Measurements from ENCODE around the gene ANGEL1.

Gene ANGEL1

DNA sequence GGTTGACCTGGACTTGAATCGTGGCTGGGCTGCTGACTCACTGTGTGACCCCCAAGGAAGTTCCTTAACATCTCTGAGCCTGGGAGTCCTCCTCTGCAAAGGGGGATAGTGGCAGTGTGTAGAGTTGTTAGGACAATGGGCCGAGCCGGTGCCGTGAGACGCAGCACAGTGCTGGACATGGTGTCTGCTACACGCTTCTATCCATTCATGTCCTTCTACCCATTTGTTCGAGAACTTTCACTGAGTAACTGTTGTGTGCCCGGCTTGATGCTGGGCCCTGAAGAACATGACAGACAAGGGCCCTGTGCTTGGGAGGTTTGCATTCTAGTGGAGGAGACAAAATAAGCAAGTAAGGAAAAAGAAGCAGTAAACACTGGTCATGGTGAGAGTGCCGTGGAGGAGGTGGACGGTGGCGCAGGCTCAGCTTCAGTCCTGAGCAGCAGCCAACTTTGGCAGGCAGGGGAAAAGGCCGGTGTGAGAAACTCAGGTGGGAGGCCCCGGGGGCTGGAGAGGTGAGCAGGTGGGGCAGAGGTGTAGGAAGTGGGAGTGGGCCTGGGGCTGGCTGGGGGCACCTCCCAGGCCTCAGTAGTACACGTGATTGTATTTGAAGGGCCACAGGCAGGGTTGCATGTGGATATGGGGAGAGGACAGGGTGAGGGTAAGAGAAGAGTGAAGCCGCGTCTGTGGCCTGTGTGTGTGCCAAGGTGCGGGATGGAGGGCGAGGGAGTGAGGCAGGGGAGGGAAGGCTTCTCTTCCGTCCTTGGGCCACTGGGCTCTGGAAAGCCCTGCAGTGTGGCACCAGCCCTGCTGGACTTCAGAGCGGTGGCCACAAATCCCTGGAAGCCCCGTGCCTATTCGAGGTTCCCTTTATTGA is 37.6 kb downstream of the ANGEL1 start:
- Histone ChIP-seq H3K4me1 (ENCODE audit: control insufficient read depth in 5 of 5, insufficient read depth in 5 of 5, low read length in 5 of 5) (peaks cover 15 to 40% (median 29%) of the 10 kb centered on the region in 5 donors), H3K27ac (ENCODE audit: low read depth, low read length) (no peak overlapping the region), H3K9me3 (ENCODE audit: control insufficient read depth in 5 of 5, low read length in 5 of 5) (no peaks in the 10 kb centered on the region), H3K27me3 (ENCODE audit: control insufficient read depth in 5 of 5, insufficient read depth in 4 of 5, low read length in 5 of 5) (no peaks in the 10 kb centered on the region), H3K4me3 (ENCODE audit: low read depth in 1 of 5, low read length in 5 of 5) (no peak overlapping the region), H3K36me3 (ENCODE audit: control insufficient read depth in 5 of 5, insufficient read depth in 5 of 5, low read length in 5 of 5) (peaks cover 0 to 36% (median 22%) of the 10 kb centered on the region in 5 donors), H3K9ac (ENCODE audit: low read length in 5 of 5) (no peak overlapping the region)

DNA sequence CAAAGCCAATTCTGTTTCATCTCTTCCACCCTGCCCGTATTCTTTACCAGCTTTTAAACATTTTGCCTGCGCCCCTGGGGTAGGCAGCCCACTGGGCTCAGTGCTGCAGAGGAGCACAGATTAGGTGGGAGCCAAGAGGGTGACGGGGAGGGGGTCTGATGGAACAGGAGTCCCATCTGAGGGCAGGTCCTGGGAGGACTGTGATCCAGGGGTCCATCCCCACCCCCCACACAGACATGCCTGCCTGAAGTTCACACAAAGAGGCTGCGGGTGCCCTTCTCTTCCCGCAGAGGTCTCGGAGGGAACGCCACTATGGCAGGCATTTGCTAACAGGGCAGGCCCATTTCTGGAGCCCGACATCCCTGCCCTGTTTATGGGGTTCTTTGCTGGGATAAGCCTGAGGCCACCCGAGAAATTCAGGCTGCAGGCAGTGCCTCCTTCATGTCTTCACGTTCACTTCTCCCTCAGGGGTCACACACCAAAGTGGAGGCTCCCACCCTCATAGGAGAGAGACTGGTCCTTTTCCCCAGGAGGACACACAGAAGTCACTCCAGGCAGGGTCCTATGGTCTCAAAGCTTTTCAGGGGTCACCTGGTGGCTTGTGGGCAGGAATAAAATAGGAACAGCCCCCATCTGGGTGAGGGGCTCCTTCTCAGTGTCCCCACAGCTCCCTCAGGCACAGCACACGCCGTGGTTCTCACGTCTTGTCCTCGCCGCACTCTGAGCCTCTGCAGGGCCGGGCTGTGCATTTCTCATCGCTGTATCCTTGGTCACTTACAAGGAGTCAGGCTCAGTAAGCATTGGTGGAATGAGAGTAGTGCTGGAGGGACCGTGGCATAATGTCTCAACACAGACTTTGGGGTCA is 38.5 kb downstream of the ANGEL1 start:
- H3K4me1 ChIP-seq (ENCODE audit: control insufficient read depth in 5 of 5, insufficient read depth in 5 of 5, low read length in 5 of 5) = peaks cover 15 to 45% (median 37%) of the 10 kb centered on the region in 5 donors
- no peak overlapping the region for H3K9ac ChIP-seq (ENCODE audit: low read length in 5 of 5)
- no peaks in the 10 kb centered on the region for H3K9me3 ChIP-seq (ENCODE audit: control insufficient read depth in 5 of 5, low read length in 5 of 5)
- H3K4me3 ChIP-seq (ENCODE audit: low read depth in 1 of 5, low read length in 5 of 5) = no peak overlapping the region
- peaks cover 0 to 29% (median 17%) of the 10 kb centered on the region in 5 donors for H3K36me3 ChIP-seq (ENCODE audit: control insufficient read depth in 5 of 5, insufficient read depth in 5 of 5, low read length in 5 of 5)
- no peak overlapping the region for H3K27ac ChIP-seq (ENCODE audit: low read depth, low read length)
- no peaks in the 10 kb centered on the region for H3K27me3 ChIP-seq (ENCODE audit: control insufficient read depth in 5 of 5, insufficient read depth in 4 of 5, low read length in 5 of 5)

DNA sequence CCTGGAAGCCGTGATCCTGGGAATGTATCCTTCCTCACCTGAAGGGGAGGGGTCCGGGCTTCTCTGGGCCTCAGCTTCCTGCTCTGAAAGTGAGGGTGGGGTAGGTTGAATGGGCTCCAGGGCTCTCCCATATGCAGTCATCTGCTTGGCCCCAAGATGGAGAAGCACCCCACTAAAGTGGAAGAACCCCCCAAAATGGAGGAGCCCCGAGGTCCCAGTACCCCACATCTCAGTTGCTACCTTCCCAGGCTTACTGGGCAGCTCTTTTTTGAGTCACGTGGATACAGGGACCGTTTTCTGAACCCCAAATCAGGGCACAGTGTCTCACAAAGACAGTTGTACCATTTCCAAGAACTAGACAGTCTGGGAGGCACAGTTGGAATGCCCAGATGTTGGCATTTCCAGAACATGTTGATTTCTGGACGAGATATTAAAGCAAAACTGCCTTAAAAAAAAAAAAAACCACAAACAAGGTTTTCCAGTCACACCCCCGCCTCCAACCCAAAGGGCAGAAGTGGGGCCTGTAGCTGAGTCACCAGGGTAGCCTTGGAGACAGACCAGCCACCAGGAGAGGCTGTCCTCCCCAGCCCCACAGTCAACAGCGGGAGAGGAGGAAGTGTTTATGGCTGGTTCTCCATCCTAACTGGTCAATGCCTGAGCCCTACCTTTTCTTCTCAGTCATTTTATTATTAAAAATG is 39.3 kb downstream of the ANGEL1 start:
- no peaks in the 10 kb centered on the region for H3K9me3 ChIP-seq (ENCODE audit: control insufficient read depth in 5 of 5, low read length in 5 of 5)
- H3K4me1 ChIP-seq (ENCODE audit: control insufficient read depth in 5 of 5, insufficient read depth in 5 of 5, low read length in 5 of 5) = peaks cover 19 to 53% (median 46%) of the 10 kb centered on the region in 5 donors
- peak overlapping the region; percentile 75 for H3K27ac ChIP-seq (ENCODE audit: low read depth, low read length)
- no peaks in the 10 kb centered on the region for H3K27me3 ChIP-seq (ENCODE audit: control insufficient read depth in 5 of 5, insufficient read depth in 4 of 5, low read length in 5 of 5)
- H3K9ac ChIP-seq (ENCODE audit: low read length in 5 of 5) = peak overlapping the region in 4 of 5 donors; percentile 3 to 66 (median 50)
- peak overlapping the region in 3 of 5 donors; percentile 17 to 31 (median 22) for H3K4me3 ChIP-seq (ENCODE audit: low read depth in 1 of 5, low read length in 5 of 5)
- H3K36me3 ChIP-seq (ENCODE audit: control insufficient read depth in 5 of 5, insufficient read depth in 5 of 5, low read length in 5 of 5) = peaks cover 0 to 21% (median 10%) of the 10 kb centered on the region in 5 donors

DNA sequence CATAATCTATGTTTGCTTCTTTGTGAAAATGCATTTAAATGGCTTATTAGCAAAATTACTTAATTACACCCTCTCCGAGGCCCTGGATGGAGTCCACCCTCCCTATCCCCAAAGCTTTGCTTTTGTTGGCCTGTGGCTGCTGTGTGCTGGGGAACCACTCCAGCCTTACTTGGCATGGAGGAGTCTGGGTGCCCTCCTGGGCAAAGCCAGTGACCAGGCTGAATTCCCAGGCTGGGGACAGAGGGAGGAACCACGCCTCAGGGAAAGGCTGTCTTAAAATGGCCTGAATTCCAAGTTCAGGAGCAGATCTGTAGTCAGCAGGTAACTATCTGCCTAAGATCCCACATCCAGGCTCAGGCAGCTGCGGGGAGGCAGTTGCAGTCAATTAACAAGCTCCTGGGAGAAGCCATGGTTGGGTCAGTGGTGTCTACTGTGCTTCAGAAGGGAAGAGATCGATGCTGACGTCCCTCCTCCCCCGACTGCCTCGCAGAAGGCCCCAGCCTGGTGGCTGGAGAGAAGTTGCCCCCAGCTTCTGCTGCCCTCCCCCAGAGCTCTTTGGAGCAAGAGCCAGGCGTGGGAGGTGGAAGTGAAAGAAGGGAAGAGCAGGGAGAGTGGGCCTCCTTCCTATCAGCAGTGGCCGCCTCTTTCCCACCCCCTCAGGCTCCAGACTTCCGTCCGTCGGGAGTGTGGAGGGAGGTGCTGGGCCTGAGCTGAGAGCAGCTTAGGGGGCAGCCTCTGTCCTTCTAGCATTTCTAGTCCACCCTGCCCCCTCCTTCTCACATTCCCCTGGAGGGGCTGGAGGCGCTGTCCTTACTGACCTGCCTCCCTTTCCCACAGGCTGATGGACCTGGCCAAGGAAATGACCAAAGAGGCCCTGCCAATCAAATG is 40.1 kb downstream of the ANGEL1 start:
- peak overlapping the region; percentile 4 to 31 (median 13) for H3K4me3 ChIP-seq (ENCODE audit: low read depth in 1 of 5, low read length in 5 of 5)
- no peaks in the 10 kb centered on the region for H3K9me3 ChIP-seq (ENCODE audit: control insufficient read depth in 5 of 5, low read length in 5 of 5)
- peaks cover 19 to 61% (median 50%) of the 10 kb centered on the region in 5 donors for H3K4me1 ChIP-seq (ENCODE audit: control insufficient read depth in 5 of 5, insufficient read depth in 5 of 5, low read length in 5 of 5)
- H3K27me3 ChIP-seq (ENCODE audit: control insufficient read depth in 5 of 5, insufficient read depth in 4 of 5, low read length in 5 of 5) = no peaks in the 10 kb centered on the region
- peak overlapping the region in 3 of 5 donors; percentile 41 to 66 (median 66) for H3K9ac ChIP-seq (ENCODE audit: low read length in 5 of 5)
- peak overlapping the region; percentile 75 for H3K27ac ChIP-seq (ENCODE audit: low read depth, low read length)
- H3K36me3 ChIP-seq (ENCODE audit: control insufficient read depth in 5 of 5, insufficient read depth in 5 of 5, low read length in 5 of 5) = peaks cover 0 to 19% (median 10%) of the 10 kb centered on the region in 5 donors

DNA sequence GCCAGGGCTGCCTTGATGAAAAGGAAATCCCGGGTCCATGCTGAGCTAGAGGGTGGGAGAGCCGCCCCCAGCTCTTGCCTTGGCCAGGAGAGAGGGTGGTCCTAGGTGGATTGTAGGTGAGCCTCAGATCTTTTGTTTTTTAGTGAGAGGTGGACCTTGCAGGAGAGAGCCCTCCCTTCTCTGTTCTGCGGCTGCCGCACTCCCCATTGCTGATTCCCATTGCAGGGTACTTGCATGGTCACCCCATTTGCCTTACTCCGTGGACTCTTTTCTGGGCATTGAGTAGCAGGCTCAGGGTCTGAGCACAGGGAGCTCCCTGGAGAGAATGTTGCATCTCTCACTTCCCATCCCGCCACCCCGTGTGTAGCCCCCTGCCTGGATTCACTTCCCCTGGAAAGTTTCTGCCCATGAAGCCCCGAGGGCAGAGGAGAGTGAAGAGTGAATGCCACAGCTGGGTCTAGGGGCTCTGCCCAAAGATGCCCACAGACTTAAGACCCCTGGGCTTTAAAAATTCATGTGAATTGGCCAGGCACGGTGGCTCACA is 41.2 kb downstream of the ANGEL1 start:
- H3K27ac ChIP-seq (ENCODE audit: low read depth, low read length) = no peak overlapping the region
- no peaks in the 10 kb centered on the region for H3K27me3 ChIP-seq (ENCODE audit: control insufficient read depth in 5 of 5, insufficient read depth in 4 of 5, low read length in 5 of 5)
- no peaks in the 10 kb centered on the region for H3K9me3 ChIP-seq (ENCODE audit: control insufficient read depth in 5 of 5, low read length in 5 of 5)
- no peak overlapping the region for H3K4me3 ChIP-seq (ENCODE audit: low read depth in 1 of 5, low read length in 5 of 5)
- no peak overlapping the region for H3K9ac ChIP-seq (ENCODE audit: low read length in 5 of 5)
- peaks cover 19 to 62% (median 51%) of the 10 kb centered on the region in 5 donors for H3K4me1 ChIP-seq (ENCODE audit: control insufficient read depth in 5 of 5, insufficient read depth in 5 of 5, low read length in 5 of 5)
- H3K36me3 ChIP-seq (ENCODE audit: control insufficient read depth in 5 of 5, insufficient read depth in 5 of 5, low read length in 5 of 5) = peaks cover 0 to 12% (median 4%) of the 10 kb centered on the region in 5 donors

DNA sequence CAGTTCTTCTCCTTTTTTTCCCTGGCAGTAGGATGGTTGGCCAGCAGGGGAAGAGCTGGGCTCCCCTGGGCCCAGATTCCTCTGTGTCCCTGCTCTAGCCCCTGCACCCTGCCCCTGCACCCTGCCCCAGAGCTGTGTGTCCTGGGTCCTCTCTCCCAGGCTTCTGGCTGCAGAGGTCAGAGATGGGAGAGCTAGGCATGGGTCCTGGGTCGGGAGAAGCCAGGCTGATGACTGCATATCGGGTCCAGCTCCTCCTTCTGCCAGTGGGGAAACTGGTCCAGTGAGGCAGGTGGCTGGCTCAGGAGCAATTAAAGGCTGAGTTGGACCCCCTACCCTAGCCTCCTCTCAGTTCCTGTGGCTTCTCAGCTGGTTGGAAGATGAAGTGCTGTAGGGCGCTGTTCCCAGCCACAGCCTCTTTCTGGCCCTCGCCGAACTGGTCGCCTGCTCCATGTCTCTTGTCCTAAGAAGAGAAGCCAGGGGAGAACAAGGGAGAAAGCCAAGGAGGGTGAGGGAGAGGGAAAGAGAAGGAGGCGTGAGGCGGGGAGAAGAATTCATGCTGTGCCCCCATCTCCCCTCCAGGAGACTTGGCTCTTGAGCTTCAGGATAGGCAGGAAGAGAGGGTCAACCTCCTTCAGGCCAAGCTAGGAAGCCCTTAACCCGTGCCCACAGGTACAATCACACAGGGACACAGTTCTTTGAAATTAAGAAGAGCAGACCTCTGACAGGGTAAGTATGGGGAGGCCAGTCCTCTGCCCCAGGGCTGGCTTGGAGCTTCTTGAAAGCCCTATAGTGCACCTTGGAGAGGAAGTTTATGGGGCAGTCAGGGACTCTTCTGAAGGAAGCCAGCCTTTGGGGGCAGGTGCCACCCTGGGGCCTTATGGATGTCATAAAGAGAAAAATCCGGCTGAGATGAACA is 41.9 kb downstream of the ANGEL1 start:
- Histone ChIP-seq H3K4me1 (ENCODE audit: control insufficient read depth in 5 of 5, insufficient read depth in 5 of 5, low read length in 5 of 5) (peaks cover 19 to 62% (median 48%) of the 10 kb centered on the region in 5 donors), H3K9me3 (ENCODE audit: control insufficient read depth in 5 of 5, low read length in 5 of 5) (no peaks in the 10 kb centered on the region), H3K9ac (ENCODE audit: low read length in 5 of 5) (no peak overlapping the region), H3K4me3 (ENCODE audit: low read depth in 1 of 5, low read length in 5 of 5) (no peak overlapping the region), H3K27me3 (ENCODE audit: control insufficient read depth in 5 of 5, insufficient read depth in 4 of 5, low read length in 5 of 5) (no peaks in the 10 kb centered on the region), H3K36me3 (ENCODE audit: control insufficient read depth in 5 of 5, insufficient read depth in 5 of 5, low read length in 5 of 5) (peaks cover 0 to 9% (median 4%) of the 10 kb centered on the region in 5 donors), H3K27ac (ENCODE audit: low read depth, low read length) (no peak overlapping the region)

DNA sequence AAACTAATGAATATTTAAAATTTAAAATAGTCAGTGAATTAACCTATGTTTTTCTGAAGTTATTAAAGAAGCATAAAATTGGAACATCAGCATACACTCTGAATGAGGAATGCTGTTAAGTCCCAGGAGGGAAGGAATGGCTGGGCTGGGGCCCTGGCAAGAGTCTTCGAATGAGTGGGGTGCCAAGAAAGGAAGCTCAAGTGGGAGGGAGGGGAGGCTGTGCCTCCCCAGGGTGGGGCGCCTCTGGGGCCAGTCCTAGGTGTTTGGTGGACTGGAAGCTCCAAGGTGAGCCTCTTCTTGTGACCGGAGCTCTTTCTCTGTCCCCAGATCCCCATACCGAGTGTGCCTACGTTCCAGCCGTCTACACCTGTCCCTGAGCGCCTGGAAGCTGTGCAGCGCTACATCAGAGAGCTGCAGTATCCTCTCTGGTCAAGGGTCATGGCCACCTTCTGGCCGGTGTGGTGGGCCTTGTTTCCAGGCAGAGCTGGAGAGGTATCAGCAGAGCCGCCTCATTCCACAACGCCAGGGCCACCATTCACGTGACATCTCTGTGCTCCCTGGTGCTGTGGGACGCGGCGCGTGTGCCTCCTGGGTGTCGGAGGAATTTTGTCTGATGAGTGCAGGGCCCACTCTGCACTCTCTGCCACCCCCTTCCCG is 42.9 kb downstream of the ANGEL1 start:
- Histone ChIP-seq H3K4me1 (ENCODE audit: control insufficient read depth in 5 of 5, insufficient read depth in 5 of 5, low read length in 5 of 5) (peaks cover 20 to 62% (median 55%) of the 10 kb centered on the region in 5 donors), H3K4me3 (ENCODE audit: low read depth in 1 of 5, low read length in 5 of 5) (no peak overlapping the region), H3K27ac (ENCODE audit: low read depth, low read length) (no peak overlapping the region), H3K9ac (ENCODE audit: low read length in 5 of 5) (no peak overlapping the region), H3K27me3 (ENCODE audit: control insufficient read depth in 5 of 5, insufficient read depth in 4 of 5, low read length in 5 of 5) (no peaks in the 10 kb centered on the region), H3K36me3 (ENCODE audit: control insufficient read depth in 5 of 5, insufficient read depth in 5 of 5, low read length in 5 of 5) (peaks cover 0 to 6% (median 0%) of the 10 kb centered on the region in 5 donors), H3K9me3 (ENCODE audit: control insufficient read depth in 5 of 5, low read length in 5 of 5) (no peaks in the 10 kb centered on the region)

All from subcutaneous abdominal adipose tissue (tissue), 5 donors.